Stimulated activated CD8-positive, alpha-beta memory T cell treated with anti-CD3 and anti-CD28 coated beads, Interleukin-4, amount 100 ng/mL, for 48 hours (primary cell): Measurements from ENCODE around the gene TMEM80.
A peak's percentile ranks its signal among the peaks of the same experiment; 100 is the strongest.
"Not testable (repeated sequence)": the region's sequence is repeated elsewhere in the genome, so short reads cannot be mapped to it uniquely, and the experiment has no call there.

Source experiments
- DNase-seq: peaks from one replicate; pipeline ENCODE4 v3.0.0-alpha.2; 2020

TMEM80 gene

DNA sequence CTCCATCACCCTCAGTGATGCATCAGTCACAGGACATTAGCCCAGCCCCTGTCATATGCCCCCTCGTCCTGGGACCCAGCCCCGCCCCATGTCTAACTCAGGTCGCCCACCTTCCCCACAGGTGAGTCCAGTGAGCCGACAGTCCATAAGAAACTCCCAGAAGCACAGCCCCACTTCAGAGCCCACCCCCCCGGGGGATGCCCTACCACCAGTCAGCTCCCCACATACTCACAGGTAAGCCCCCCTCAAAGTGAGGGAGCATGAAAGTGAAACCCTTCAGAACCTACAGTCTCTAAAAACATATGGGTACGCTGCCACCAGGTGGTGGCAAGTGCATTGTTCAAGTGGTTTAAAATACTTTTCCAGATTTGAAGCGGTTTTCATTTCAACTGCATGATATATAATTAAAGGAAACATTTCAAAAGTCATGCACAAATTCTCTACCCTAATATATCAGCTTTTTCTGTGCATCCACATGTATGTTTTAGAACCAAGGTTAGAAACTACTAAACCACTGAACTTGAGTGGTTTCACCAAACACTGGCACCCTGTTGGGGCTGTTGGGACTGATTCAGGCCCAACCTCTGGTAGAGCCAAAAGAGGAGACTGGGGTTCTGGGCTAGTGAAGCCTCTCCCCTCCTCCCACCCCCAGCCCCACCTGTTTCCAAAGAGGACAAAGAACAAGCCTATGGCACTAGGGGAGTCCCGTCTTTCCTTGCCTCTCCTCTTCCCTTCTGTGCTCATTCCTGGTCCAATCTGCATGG is 27.7 kb downstream of the TMEM80 start:
- peak; percentile 59 for DNase-seq

DNA sequence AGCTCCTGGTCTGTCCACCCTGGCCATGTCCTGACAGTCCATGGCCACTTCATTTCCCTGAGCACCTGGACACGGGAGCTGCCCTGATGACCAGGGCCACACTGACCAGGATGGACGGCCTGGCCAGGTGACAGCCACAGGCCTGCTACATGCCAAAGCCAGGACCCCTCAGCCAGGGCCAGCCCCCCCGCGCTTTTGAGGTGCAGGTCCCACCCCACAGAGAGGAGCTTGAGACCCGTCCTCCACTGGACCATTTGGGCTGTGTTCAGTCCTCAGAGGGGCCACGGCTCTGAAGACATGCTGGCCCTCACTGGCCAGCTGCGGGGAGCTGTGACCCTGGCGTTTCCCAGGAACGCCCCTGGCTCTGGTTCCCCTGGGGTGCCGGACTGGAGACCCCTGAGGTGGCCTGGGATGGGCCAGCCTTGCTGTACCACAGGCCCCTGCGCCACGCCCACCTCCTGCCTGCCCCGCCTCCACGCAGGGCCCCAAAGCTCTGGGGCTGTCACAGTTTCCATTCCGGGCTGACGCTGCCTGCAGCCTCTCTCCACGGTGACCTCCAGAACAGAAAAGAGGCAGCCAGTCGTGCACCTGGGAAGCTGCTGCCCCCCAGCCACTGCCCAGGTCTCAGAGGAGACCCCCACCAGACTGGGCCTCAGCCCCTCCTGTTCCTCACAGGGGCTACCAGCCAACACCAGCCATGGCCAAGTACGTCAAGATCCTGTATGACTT is 28.6 kb downstream of the TMEM80 start:
- no peak for DNase-seq

DNA sequence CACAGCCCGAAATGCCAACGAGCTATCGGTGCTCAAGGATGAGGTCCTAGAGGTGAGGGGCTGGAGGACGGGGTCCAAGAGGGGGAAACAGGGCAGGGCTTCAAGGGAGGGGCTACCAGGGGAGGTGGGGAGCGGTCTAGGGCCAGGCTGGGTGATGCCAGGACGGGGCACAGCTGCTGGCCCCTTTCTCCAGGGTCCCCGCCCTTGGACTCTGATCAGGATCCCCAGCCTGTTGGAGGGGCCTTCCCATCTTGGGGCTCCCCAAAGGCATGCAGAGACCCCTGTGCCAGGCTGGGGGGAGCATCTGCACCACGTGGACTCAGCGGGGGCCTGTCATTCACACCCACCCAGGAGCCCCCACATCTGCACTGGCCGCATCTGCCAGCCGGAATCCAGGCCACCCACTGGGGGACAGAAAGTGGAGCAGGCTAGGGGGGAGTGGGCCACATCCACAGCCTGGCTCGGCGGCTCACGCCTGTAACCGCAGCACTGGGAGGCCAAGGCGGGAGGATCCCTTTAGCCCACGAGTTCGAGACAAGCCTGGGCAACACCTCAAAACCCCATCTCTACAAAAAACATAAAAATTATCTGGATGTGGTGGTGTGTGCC is 29.3 kb downstream of the TMEM80 start:
- no peak for DNase-seq

DNA sequence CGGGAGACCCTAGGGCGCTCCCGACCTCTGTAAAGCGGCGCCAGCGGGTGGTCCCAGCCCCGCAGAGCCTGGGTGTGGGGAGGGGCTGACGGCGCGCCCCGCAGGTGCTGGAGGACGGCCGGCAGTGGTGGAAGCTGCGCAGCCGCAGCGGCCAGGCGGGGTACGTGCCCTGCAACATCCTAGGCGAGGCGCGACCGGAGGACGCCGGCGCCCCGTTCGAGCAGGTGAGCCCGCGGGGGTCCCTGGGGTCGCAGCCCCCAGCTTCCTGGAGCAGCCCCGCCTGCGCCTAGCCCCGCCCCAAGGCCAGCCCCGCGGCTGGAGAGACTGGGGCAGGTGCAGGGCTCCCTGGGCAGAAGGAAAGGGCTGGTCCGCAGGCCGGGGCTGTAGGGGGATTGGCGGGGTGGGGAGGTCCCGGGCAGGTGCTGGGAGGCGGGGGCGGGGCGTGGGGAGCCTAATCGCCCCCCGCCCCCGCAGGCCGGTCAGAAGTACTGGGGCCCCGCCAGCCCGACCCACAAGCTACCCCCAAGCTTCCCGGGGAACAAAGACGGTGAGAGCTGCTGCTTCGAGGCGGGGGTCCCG is 30.1 kb downstream of the TMEM80 start:
- DNase-seq, result no peak

DNA sequence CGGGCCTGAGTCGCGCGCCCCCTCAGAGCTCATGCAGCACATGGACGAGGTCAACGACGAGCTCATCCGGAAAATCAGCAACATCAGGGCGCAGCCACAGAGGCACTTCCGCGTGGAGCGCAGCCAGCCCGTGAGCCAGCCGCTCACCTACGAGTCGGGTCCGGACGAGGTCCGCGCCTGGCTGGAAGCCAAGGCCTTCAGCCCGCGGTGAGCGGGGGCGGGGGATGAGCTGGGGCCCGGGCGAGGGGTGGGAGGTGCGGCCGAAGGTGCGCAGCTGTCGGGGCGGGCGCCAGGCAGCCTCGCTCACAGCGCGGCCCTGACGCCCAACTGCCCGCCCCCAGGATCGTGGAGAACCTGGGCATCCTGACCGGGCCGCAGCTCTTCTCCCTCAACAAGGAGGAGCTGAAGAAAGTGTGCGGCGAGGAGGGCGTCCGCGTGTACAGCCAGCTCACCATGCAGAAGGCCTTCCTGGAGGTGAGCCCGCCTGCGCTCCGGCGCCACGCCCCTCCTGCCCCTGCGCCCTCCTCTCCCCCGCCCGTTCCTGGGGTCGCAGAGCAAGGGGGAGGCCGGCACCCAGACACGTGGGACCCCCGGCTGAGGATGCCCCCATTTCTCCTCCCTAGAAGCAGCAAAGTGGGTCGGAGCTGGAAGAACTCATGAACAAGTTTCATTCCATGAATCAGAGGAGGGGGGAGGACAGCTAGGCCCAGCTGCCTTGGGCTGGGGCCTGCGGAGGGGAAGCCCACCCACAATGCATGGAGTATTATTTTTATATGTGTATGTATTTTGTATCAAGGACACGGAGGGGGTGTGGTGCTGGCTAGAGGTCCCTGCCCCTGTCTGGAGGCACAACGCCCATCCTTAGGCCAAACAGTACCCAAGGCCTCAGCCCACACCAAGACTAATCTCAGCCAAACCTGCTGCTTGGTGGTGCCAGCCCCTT is 30.9 kb downstream of the TMEM80 start:
- peak; percentile 70 for DNase-seq

DNA sequence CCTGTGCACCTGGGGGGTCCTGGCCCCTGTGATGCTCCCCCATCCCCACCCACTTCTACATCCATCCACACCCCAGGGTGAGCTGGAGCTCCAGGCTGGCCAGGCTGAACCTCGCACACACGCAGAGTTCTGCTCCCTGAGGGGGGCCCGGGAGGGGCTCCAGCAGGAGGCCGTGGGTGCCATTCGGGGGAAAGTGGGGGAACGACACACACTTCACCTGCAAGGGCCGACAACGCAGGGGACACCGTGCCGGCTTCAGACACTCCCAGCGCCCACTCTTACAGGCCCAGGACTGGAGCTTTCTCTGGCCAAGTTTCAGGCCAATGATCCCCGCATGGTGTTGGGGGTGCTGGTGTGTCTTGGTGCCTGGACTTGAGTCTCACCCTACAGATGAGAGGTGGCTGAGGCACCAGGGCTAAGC is 31.7 kb downstream of the TMEM80 start:
- no peak for DNase-seq

DNA sequence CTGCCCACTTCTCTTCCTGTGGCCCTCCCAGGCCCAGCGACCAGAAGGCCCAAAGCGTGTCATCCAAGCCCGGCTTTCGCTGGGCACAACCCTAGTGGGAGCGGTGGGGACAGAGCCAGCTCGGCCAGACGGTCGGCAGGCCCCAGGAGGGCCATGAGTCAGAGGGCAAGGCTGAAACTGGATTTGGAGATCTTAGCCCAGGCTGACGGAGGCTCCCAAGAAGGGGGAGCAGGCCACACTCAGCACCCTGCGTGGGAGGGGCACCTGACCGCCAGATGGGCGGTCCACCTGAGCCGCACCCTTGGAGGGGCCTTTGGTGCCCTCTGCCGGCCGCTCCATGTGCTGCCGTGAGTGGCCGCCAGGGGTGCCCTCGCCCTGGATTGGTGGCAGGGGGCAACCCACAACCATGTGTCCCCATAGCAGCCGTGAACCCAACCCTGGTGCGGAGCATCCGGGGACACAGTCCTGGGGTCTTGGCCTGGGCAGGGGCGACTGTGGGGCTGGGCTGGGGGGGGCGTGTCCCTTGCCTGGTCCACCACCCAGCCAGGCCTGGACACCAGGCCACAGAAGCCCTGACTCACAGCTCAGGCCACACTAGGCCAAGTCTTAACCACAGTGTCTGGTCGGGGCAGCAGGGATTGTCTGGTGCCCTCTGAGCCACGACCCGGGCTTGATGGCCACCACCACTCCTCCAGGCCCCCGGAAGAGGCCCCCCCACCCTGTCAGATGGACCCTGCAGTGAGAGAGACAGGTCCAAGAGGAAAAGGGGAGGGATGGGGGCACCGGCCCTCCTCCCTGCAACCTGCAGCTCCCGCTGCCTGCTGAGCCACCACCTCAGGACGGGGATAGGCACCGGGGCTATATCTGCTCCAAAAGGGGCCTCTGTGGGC is 32.5 kb downstream of the TMEM80 start:
- DNase-seq, result peak; percentile 91

DNA sequence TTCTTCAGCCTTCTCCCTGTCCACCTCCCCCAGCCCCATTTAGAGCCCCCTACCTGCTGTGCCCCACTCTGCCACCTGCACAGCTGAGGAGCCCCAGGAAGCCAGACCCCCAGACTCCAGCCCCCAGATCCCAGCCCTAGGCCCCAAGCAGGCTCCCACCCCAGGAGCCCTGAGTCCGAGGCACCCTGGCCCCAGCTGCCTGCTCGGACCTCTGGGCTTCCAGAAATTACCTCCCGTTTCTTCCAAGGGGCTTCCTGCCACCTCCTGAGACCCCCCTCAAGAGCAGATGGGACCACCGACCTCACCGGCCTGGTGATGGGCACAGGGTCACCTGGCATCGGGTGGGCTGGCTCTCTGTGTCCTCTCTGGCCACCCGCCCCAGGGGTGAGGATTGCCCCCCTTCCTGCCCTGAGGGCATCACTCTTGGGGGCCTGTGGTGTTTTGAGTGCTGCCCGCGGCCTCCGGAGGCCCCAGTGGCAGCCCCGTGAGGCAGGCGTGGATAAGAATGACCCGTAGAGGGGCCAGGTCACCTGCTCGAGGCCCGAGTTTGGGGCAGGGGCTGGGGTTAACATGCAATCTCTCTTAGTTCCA is 33.4 kb downstream of the TMEM80 start:
- DNase-seq, result no peak

DNA sequence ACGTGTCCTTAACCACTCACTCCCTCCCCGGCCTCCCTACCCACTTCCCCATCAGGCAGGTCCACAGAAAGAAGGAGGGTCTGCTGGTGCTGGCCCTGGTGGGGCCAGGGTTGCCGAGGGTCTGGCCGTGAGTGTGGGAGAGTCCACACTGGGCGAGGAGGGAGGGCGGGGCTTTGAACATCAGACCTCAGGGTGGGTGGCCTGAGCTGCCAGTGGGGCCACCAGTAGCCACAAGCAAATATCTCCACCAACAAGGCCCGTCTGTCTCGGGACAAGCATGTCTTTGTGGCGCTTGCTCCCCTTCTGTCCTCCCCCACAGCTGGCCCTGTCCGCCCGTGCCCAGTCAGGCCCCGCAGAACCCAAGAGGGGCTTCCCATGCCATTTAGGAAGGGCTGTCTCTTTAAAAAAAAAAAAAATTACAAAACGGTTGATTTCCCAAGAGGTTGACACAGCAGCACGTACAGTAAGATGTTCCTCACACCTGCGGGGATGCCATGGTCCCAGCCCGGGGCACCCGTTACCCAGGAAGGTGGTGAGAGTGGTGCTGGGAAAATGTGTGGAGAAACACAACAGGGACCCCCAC is 34.0 kb downstream of the TMEM80 start:
- DNase-seq, result no peak

DNA sequence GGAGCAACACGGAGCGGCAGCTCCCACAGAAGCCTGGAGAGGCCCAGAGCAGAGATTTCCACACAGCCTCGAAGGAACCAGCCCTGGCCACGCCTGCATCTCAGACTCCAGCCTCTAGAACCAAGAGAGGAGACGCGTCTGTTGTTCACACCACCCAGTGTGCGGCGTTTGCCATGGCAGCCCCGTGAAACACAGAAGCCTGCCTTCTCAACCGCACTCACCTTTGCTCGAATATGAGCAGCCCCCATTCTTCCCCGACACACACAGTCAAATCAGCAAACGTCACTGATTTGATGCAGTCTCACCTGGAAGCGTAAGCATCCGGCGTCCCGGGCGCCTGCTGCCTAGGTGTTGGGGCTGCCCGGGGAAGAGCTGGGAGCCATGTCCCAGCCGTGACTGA is 37.5 kb downstream of the TMEM80 start:
- DNase-seq, result no peak

DNA sequence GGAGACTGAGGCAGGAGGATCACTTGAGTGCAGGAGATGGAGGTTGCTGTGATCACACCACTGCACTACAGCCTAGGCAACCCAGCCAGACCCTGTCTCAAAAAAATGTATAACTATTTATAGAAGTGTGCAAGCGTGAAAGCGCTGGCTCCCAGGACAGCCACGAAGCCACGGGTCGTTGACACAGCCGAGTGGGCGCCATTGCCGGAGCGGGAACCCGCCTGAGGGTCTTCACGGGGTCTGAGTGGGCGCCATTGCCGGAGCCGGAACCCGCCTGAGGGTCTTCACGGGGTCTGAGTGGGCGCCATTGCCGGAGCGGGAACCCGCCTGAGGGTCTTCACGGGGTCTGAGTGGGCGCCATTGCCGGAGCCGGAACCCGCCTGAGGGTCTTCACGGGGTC is 38.9 kb downstream of the TMEM80 start:
- DNase-seq, result not testable (repeated sequence)

DNA sequence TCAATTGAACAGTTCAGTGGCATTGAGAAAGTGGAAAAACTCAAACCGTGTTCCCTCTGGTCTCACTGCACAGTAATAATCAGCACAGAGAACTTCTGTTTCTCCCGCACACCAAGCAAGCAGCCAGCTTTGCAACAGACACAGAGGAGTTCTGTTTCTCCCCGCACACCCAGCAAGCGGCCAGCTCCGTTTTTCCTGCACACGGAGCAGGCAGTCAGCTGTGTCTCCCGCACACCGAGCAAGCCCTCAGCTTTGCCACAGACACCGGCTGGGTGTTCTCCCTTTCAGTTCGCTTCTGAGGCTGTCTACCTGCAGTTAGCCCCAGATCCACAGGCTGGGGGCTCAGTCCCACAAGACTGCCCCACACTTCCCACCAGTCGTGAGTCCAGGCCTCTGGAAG is 41.8 kb downstream of the TMEM80 start:
- no peak for DNase-seq

DNA sequence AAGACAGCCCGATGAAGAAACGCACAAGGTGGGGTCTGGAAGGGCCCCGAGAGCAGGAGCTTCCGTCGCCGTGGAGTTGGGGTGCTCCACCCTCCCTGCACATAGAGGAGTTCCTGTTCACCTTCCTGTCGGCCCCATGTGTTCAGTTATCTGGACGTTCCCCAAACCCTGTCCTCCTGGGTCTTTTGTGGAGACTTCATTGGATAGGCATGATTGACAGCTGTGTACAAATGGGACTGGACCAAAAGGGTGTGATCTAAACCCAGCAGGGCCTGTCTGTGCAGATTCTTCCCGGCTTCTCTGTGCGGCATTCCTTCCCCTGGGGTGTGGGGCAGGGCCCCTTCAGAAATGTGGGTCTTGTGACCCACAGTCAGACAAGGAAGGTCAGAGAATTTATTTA is 42.3 kb downstream of the TMEM80 start:
- DNase-seq, result not testable (repeated sequence)

DNA sequence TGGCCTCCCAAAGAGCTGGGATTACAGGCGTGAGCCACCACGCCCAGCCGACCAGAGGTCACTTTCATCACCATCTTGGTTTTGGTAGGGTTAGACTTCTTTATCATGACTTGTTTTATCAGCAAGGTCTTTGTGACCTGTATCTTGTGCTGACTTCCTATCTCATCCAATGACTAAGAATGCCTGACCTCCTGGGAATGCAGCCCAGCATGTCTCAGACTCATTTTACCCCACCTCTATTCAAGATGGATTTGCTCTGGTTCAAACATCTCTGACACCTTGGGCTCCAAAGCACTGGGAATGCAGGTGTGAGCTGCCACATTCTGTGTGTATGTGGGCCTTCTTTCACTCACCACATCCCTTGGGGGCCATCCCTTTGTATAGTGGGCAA is 46.5 kb downstream of the TMEM80 start:
- no peak for DNase-seq

DNA sequence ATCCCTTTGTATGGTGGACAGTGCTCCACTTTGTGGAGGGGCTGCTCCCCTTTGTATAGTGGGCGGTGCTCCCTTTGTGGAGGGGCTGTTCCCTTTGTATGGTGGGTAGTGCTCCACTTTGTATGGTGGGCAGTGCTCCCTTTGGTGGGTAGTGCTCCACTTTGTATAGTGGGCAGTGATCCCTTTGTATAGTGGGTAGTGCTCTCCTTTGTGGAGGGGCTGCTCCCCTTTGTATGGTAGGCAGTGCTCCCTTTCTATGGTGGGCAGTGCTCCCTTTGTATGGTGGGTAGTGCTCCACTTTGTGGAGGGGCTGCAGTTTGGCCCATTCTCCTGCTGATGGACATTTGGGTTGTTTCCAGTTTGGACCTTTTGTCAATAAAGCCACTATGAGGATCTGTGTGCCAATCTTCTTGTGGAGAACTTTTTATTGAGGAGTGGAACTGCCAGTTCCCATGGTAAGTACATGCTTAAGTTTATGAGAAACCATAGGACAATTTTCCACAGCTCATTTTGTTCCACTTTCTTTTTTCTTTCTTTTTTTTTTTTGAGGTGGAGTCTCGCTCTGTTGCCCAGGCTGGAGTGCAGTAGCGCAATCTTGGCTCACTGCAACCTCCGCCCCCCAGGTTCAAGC is 47.1 kb downstream of the TMEM80 start:
- DNase-seq, result no peak

DNA sequence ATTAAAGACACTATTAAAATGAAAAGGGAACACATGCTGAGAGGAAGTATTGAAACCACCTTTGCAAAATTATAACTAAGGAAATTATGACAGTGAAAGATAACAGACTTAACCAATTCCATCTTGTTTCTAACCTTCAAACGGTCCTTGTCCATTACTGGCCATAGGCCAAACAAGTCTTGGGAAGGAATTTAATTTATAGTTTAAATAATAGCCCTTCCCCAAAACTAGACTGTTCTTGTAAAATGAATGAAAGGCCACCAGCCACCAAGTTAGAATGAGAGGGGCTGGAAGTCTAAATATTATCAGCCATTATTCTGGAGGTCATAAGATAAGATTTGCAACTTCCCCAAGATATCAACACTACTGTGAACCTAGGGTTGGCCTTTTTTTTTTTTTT is 49.8 kb downstream of the TMEM80 start:
- DNase-seq, result no peak

DNA sequence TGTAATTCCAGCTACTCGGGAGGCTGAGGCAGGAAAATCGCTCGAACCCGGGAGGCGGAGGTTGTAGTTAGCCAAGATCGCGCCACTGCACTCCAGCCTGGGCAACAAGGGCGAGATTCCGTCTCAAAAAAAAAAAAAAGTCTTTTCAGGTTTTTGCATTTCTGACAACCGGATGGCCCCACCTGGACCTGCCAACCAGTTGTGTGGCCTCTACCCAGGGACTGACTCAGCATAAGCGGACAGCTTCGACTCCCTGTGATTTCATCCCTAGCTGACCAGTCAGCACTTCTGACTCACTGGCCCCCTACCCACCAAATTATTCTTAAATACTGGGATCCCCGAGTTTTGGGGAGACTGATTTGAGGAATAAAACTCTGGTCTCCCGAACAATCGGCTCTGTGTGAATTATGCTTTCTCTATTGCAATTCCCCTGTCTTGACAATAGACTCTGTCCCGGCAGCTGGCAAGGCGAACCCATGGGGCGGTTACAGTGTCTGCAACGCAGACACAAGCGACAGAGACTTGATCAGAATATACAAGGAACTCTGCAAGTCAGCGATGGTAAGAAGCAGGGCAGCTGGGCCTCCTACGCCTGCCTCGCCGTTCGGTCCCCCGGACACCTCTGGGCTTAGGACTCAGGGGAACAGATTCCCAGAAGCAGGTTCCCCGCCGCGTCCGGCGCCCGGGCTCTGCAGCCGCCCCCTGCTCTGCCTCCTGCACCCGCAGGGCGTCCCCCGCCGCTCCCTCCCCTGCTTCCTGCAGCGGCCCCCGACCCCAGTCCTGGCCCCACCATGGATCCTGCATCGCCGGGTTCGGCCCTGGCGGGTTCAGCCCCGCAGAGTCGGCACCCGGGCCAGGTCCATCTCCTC is 50.9 kb downstream of the TMEM80 start:
- peak; percentile 49 for DNase-seq

DNA sequence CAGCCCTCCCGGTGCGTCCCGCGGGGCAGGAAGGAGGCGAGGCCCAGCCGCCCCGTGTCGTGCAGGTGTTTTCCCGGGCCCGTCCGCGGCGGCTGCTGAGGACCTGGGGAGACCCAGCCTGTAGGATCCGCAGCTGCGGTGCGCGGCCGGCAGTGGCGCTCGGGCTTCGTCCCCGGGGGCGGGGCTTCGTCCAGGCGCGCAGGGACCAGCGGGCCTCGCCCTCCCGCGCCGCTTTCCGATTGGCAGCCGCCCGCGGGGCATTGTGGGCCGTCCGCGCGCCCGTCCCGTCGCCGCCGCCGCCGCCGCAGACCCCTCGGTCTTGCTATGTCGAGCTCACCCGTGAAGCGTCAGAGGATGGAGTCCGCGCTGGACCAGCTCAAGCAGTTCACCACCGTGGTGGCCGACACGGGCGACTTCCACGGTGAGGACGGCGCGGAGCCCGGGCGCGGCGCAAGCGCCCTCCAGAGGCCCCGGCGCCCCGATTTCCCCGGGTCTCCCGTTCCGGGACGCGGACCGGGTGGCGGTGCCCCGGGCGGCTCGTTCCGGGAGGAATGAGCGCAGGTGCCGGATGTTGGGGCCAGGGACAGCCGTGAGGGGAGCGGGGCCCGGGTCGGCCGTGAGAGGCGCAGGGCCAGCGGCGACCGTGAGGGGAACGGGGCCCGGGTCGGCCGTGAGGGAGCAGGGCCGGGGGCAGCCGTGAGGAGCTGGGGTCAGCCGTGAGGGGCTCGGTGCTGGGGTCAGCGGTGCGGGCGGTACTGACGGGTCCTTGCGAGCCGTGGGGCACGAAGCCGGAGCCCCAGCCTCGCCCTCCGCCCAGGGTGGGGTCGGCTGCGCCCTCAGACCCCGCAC is 51.8 kb downstream of the TMEM80 start, which contains the start of gene TALDO1:
TALDO1 (plus strand) TSS at position 307 of the 849 bp plus-strand sequence; CDS start at position 325, 18 bp downstream.
- peak; percentile 93 for DNase-seq
